Occipital lobe (tissue), 2 donors: ENCODE measurements around the gene SIPA1L3. TPM values are rescaled to one million over a fixed set of nuclear protein-coding genes. Genes with fewer than 3 reads are reported as not detected.
A peak's percentile ranks its signal among the peaks of the same experiment; 100 is the strongest.
"Not testable (repeated sequence)": the region's sequence is repeated elsewhere in the genome, so short reads cannot be mapped to it uniquely, and the experiment has no call there.

Experiments
- DNase-seq: peaks from one replicate; lab custom pipeline; 2025; lab: John Stamatoyannopoulos, UW
- total RNA-seq: library from RNA; depleted of rRNA; stranded (reverse); fragments of >200 nt; gene quantifications from one replicate; pipeline ENCODE4 v1.2.3, GENCODE V29; 2014

SIPA1L3 gene
- total RNA-seq, 1 donor from 2014 or later = 8.6 TPM

- DNase-seq = no peak
These were observed 7.9 kb downstream of the SIPA1L3 start for GRCh38 chr19:37914908-37915307.

GRCh38 chr19:37920591-37921450 is 13.8 kb downstream of the SIPA1L3 start:
- DNase-seq = no peak

DNA sequence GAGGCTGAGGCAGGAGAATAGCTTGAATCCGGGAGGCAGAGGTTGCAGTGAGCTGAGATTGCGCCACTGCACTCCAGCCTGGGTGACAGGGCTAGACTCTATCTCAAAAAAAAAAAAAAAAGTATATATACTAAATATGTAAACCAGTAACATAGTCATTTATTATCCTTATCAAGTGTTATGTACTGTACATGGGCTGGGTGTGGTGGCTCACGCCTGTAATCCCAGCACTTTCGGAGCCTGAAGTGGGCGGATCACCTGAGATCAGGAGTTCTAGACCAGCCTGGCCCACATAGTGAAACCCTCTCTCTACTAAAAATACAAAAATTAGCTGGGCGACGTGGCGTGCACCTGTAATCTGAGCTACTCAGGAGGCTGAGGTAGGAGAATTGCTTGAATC is 17.6 kb downstream of the SIPA1L3 start:
- DNase-seq = not testable (repeated sequence)

GRCh38 chr19:37925212-37925611 is 18.2 kb downstream of the SIPA1L3 start:
- DNase-seq = no peak

DNA sequence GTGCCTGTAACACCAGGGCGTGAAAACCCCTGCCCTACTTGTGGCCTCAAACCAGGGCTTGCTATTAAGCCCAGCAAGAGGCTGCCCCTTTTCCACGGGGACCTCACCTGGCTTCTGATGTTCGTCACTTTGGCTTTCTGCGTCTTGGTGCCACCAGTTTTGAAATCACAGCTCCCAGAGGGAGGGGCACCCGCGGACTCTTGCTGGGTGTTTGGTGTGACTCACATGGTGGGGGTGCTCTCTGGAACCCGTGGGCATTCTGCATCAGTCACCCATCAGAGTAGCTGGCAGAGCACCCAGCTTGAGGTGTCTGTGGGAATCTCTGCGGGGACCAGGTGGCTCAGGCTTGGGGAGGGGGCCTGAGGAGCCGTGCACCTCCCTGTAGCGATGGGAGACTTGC is 19.2 kb downstream of the SIPA1L3 start:
- no peak for DNase-seq

DNA sequence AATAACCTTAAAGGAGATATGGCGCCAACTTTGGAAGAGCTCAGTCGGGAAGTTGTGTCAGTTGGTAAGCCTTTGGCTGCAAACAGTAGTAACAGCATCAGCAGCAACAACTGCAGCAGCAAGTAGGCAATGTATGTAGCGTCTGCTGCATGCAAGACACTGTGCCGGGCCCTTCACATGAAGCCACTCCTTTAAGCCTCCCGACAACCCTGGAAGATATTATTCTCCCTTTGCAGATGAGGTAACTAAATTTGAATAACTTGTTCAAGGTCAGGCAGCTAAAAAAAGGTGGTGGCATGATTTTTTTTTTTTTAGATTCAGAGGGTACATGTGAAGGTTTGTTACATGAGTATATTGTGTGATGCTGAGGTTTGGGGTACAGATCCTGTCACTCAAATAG is 19.7 kb downstream of the SIPA1L3 start:
- DNase-seq = no peak

DNA sequence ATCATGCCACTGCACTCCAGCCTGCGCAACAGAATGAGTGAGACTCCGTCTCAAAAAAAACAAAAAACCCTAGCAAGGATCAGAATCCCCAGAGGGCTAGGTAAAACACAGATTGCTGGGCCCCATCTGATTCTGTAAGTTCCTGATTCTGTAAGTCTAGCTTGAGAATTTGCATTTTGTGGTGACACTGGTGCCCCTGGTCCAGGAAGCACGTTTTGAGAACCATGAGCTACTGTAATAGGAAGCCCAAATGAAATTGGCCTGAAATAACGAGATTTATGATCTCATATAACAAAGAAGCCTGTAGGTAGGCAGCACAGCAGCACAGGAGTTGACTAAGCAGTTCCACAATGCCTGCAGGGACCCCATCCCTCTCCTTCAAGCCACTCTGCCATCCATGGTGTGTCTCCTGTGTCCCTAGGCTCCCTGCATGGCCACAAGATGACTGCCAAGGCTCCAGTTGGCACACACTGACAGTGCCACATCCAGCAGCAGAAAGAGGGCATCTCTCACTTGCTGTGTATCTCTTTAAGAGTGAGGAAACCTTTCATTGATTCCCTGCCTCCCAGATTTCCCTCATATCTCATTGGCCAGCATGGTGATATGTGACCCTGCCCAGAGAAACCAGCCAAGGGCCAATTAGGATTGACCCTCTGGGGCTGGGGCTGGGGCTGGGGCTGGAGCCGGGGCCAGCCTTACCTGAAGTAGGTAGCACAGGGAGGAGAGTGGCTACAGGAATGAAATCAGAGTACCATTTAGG is 21.7 kb downstream of the SIPA1L3 start:
- no peak for DNase-seq

DNA sequence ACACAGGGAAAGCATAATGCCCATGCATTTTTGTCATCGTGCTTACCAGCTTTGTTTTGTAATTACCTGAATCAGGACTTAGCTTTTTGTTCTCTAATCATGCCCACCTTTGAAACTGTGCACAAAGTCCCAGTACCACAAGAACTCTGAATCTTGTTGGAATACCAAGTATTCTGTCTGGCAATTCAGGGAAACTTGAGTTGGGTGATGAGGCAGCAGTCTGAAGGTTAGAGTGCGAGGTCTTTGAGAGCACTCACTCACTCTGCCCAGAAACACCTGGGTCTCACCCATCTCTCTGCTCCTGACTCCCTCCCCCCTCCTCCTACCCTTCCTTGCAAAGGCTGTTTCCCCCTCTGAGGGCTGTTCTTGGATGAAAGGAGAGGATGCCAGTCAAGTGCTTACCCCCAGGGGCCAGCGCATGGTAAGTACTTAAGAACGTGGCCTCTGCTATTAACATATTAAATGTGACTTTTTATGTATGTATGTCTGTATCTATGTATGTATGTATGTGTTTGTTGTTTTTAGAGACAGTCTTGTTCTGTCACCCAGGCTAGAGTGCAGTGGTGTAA is 22.4 kb downstream of the SIPA1L3 start:
- DNase-seq = no peak

DNA sequence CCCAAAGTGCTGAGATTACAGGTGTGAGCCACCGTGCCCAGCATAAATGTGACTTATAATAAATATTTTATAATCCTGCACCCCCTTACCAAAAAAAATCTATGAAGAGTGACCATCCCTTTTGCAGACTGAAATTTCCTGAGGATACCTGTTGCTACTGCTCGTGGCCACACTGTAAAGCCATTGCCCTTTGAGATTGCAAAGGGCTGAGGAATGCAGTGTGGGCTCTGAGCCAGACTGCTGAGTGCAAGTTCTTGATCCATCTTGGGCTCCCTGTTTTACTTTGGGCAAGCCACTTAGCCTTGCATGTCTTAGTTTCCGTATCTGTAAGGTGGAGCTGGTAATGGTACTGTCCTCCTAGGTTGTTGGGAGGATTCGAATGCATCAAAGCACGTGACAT is 23.4 kb downstream of the SIPA1L3 start:
- no peak for DNase-seq

- peak; percentile 46 for DNase-seq
These were observed 25.1 kb downstream of the SIPA1L3 start for GRCh38 chr19:37931881-37932655.

- DNase-seq = no peak
These were observed 26.3 kb downstream of the SIPA1L3 start for GRCh38 chr19:37932985-37933936.

GRCh38 chr19:37933937-37934358 is 26.9 kb downstream of the SIPA1L3 start:
- DNase-seq = no peak

DNA sequence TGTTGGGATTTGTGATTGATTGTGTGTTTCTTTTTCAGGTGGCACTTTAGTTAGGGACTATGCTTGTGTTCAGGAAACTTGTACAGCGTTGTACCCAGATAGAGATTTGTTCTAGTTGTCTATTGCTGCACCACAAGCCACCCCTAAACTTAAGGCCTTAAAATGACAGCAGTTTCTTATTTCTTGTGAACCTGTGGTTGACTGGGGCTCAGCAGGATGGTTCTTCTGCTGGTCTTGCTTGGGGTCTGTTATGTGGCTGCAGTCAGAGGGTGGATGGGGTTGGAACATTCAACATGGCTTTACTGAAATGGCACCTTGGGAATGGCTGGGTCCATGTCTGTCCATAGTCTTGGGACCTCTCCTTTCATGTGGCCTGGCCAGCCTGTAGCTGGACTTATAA is 28.3 kb downstream of the SIPA1L3 start:
- no peak for DNase-seq

- no peak for DNase-seq
These were observed 29.2 kb downstream of the SIPA1L3 start for GRCh38 chr19:37936166-37936565.

DNA sequence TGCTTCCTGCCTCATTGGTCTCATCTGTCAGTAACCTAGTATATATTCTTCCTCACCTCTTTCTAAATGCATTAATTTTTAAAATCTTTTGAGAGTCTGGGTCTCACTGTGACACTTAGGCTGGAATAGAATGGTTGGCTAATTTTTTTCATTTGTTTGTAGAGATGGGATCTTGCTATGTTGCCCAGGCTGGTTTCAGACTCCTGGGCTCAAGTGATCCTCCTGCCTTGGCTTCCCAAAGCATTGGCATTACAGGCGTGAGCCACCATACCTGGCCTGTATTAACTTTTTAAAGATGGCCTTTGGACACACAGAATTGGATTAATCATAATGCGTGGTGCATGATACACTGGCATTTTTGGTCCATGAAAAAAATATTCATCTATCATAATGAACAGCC is 29.9 kb downstream of the SIPA1L3 start:
- no peak for DNase-seq

DNA sequence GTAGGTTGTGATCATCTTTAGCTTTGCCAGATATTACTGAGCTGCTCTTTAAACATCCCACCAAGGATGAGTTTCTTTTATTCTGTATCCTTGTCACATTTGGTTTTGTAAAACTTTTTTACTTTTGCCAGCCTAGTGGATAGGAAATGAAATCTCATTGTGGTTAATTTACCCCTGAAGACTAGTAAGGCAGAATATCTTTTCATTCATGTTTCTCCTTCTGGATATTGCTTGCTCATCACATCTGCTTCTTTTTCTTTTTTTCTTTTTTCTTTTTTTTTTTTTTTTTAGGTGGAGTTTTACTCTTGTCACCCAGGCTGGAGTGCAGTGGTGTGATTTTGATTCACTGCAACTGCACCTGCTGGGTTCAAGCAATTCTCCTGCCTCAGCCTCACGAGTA is 31.3 kb downstream of the SIPA1L3 start:
- DNase-seq = no peak

DNA sequence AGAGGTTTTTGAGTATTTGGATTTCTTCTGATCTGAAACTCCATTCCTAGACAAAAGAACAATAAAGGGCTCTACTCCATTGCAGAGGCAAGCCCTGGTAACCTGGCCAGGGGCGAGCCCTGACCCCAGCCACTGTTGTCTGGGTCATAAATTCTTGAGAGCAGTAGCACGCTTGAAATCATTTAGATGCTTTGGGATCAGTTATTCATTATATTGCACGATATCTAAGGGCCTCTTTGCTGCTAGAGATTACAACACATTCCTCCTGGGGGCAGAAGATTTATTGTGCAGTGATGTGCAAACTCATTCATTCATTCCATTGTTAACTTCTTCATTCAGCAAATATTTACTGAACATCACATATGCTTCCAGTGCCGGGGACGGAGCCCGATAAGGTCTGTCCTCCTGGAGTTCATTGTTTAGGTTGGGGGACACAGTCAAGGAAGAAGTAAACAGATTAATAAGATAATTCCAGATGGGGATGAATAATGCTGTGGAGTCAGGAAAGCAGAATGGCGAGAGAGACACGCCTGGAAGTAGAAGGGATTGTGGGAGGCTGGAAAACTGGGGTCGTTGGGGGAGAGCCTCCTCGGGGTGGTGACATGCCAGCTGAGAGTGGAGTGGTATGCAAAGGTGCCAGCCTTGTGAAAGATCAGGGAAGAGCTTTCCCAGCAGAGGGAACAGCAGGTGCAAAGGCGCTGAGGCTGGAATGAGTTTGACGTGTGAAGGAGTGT is 34.9 kb downstream of the SIPA1L3 start:
- DNase-seq = no peak

DNA sequence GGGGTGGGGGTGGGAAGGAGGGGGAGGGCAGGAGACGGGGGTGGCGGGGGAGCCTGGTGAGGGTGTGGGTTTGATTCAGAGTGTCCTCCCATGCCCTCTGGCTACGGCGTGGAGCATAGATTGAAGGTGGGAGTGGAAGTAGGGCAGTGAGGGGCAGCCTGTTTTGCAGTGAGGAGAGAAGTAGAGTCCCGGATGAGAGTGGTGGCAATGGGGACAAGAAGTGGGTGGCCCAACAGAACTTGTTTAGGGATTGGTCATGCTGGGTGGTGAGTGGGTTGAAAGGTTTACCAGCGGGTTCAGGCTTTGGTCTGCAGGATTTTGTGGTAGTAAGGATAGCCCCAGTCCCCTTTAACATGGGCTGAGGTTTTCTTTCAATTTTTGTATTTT is 35.5 kb downstream of the SIPA1L3 start:
- no peak for DNase-seq

DNA sequence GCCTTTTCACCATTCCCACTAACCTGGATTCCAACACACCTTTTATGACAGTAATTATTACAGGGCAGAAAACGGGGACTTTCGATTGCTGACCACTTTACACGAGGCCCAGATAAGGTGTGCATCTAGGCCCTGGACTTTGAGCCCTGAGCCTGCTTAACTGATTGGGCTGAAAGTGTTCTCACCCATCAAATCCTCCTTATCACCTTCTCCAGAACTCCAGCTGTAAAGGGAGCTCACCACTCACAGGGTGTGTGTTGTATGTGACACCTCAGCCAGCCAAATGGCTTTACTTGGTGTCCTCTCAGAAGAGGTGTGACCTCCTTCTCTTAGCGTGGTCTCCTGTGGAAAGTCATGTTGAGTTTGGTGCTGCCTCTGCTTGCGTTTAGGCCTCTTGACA is 36.5 kb downstream of the SIPA1L3 start:
- no peak for DNase-seq

GRCh38 chr19:37946132-37946531 is 39.1 kb downstream of the SIPA1L3 start:
- DNase-seq = no peak
